GM18499 (cell line): ENCODE results near the gene MARK2.

Experiments used
- ATAC-seq: cut with Tn5 transposase; IDR thresholded peaks from one replicate; pipeline ENCODE4 v1.9.1; 2021; ENCODE audit warnings: moderate number of reproducible peaks; ENCODE audit not compliant: insufficient read depth, unreplicated experiment

MARK2 gene

DNA sequence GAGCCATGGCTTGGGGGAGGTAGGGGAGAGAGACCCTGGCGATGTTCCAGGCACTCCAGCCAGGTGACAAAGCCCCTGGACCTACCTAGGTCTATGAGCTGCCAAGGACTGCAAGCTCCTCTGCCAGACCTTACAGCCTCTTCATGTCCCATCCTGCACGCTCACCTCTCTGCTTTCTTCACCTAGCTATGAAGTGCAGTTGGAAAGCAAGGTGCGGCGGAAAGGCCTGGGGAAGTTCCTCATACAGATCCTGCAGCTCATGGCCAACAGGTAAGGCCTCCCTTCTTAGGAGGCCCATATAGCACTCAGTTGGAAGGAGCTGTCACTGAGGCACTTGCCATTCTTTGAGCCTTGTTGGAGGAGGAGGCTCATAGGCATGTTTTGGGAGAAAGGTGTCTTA lies 113.7 kb downstream of the MARK2 start:
- no peak for ATAC-seq

DNA sequence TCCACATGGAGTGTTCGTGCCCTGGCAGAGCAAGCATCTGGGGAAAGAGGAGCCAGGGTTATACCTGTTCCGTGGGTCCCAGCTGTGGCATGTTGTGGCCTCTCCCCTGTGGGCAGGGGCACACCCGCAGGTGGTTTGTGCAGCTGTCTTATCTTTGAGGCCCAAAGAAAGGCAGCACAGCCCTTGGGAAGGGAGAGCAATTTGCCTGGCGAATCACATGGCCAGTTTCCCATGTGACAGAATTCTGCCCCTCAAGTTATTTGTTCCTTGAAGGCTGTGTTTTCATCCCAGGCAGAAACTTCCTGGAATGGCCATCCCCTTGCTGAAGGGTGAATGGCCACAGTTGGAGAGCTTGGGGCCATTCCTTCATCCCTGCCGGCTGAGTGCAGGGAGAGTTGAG lies 119.1 kb downstream of the MARK2 start:
- no peak for ATAC-seq
